ENCODE results near the gene TENT5C. TPM values are rescaled to one million over a fixed set of nuclear protein-coding genes. Genes with fewer than 3 reads are reported as not detected.

The TENT5C gene
- total RNA-seq, 1 experiment from 2014 or later: 0.63 TPM

- in situ Hi-C loops (cut with HindIII; ENCODE audit: low pct_unique_long_range_greater_than_20kb, low sequenced_read_pairs): no loop called here
- DNase-seq (ENCODE audit: low read depth, low spot score): no peak
Measured at GRCh38 chr1:117606649-117607430, 992 bp downstream of the TENT5C start.

GRCh38 chr1:117607471-117607870 is 1.6 kb downstream of the TENT5C start:
- in situ Hi-C loops (cut with HindIII; ENCODE audit: low pct_unique_long_range_greater_than_20kb, low sequenced_read_pairs): no loop called here
- DNase-seq (ENCODE audit: low read depth, low spot score): no peak

GRCh38 chr1:117608115-117608615 is 2.3 kb downstream of the TENT5C start:
- in situ Hi-C loops (cut with HindIII; ENCODE audit: low pct_unique_long_range_greater_than_20kb, low sequenced_read_pairs): no loop called here
- no peak for DNase-seq (ENCODE audit: low read depth, low spot score)

GRCh38 chr1:117608758-117609157 is 2.9 kb downstream of the TENT5C start:
- DNase-seq (ENCODE audit: low read depth, low spot score): no peak
- in situ Hi-C loops (cut with HindIII; ENCODE audit: low pct_unique_long_range_greater_than_20kb, low sequenced_read_pairs): no loop called here

- in situ Hi-C loops (cut with HindIII; ENCODE audit: low pct_unique_long_range_greater_than_20kb, low sequenced_read_pairs): no loop called here
- no peak for DNase-seq (ENCODE audit: low read depth, low spot score)
Measured at GRCh38 chr1:117609471-117609911, 3.6 kb downstream of the TENT5C start.

GRCh38 chr1:117610036-117610435 is 4.2 kb downstream of the TENT5C start:
- in situ Hi-C loops (cut with HindIII; ENCODE audit: low pct_unique_long_range_greater_than_20kb, low sequenced_read_pairs): no loop called here

GRCh38 chr1:117611121-117611601 is 5.3 kb downstream of the TENT5C start:
- DNase-seq (ENCODE audit: low read depth, low spot score): no peak
- in situ Hi-C loops (cut with HindIII; ENCODE audit: low pct_unique_long_range_greater_than_20kb, low sequenced_read_pairs): no loop called here

More at GRCh38 chr1:117610036-117610435, 4.2 kb downstream of the TENT5C start:
- no peak for DNase-seq (ENCODE audit: low read depth, low spot score)

- in situ Hi-C loops (cut with HindIII; ENCODE audit: low pct_unique_long_range_greater_than_20kb, low sequenced_read_pairs): no loop called here
- no peak for DNase-seq (ENCODE audit: low read depth, low spot score)
Measured at GRCh38 chr1:117611894-117612483, 6.1 kb downstream of the TENT5C start.

- in situ Hi-C loops (cut with HindIII; ENCODE audit: low pct_unique_long_range_greater_than_20kb, low sequenced_read_pairs): no loop called here
- DNase-seq (ENCODE audit: low read depth, low spot score): no peak
Measured at GRCh38 chr1:117612517-117613248, 6.8 kb downstream of the TENT5C start.

- no peak for DNase-seq (ENCODE audit: low read depth, low spot score)
- in situ Hi-C loops (cut with HindIII; ENCODE audit: low pct_unique_long_range_greater_than_20kb, low sequenced_read_pairs): no loop called here
Measured at GRCh38 chr1:117613249-117613968, 7.6 kb downstream of the TENT5C start.

GRCh38 chr1:117613969-117614729 is 8.3 kb downstream of the TENT5C start:
- in situ Hi-C loops (cut with HindIII; ENCODE audit: low pct_unique_long_range_greater_than_20kb, low sequenced_read_pairs): no loop called here
- no peak for DNase-seq (ENCODE audit: low read depth, low spot score)

- in situ Hi-C loops (cut with HindIII; ENCODE audit: low pct_unique_long_range_greater_than_20kb, low sequenced_read_pairs): no loop called here
- DNase-seq (ENCODE audit: low read depth, low spot score): no peak
Measured at GRCh38 chr1:117615474-117615873, 9.6 kb downstream of the TENT5C start.

GRCh38 chr1:117616356-117616755 is 10.5 kb downstream of the TENT5C start:
- DNase-seq (ENCODE audit: low read depth, low spot score): no peak
- in situ Hi-C loops (cut with HindIII; ENCODE audit: low pct_unique_long_range_greater_than_20kb, low sequenced_read_pairs): no loop called here

- in situ Hi-C loops (cut with HindIII; ENCODE audit: low pct_unique_long_range_greater_than_20kb, low sequenced_read_pairs): no loop called here
- DNase-seq (ENCODE audit: low read depth, low spot score): no peak
Measured at GRCh38 chr1:117616967-117617366, 11.1 kb downstream of the TENT5C start.

- DNase-seq (ENCODE audit: low read depth, low spot score): no peak
- in situ Hi-C loops (cut with HindIII; ENCODE audit: low pct_unique_long_range_greater_than_20kb, low sequenced_read_pairs): no loop called here
Measured at GRCh38 chr1:117618450-117619122, 12.7 kb downstream of the TENT5C start.

- in situ Hi-C loops (cut with HindIII; ENCODE audit: low pct_unique_long_range_greater_than_20kb, low sequenced_read_pairs): no loop called here
Measured at GRCh38 chr1:117620440-117620839, 14.6 kb downstream of the TENT5C start.

More at GRCh38 chr1:117620440-117620839, 14.6 kb downstream of the TENT5C start:
- no peak for DNase-seq (ENCODE audit: low read depth, low spot score)
